ENCODE measurements around the gene FITM1.

FITM1 gene

GRCh38 chr14:24110523-24110922, 19.9 kb upstream of the FITM1 start:
- no peaks in the 10 kb centered on the region for H3K9me3 ChIP-seq (ENCODE audit: low read depth, low read length)
- DNase-seq (ENCODE audit: low read depth, low spot score): no peak
- TF ChIP-seq POLR2AphosphoS5 (IDR thresholded peaks at IDR 0.05; ENCODE audit: borderline replicate concordance, low read depth, low read length): no peak
- no peak for TF ChIP-seq EZH2 (IDR thresholded peaks at IDR 0.05)
- TF ChIP-seq FOXP2 (optimal IDR thresholded peaks at IDR 0.05; ENCODE audit: control extremely low read depth, extremely low read length, insufficient read depth): no peak
- H3K27ac ChIP-seq: no peak overlapping the region
- no peaks in the 10 kb centered on the region for H3K36me3 ChIP-seq (ENCODE audit: insufficient read depth, low read length)
- no peak overlapping the region for H3K9ac ChIP-seq (ENCODE audit: insufficient read length)
- H3K4me3 ChIP-seq: no peak overlapping the region

- Histone ChIP-seq H3K9me3 (ENCODE audit: low read depth, low read length) (no peaks in the 10 kb centered on the region), H3K36me3 (ENCODE audit: insufficient read depth, low read length) (peaks cover under 1% of the 10 kb centered on the region; the same call in 1 of the 2 replicates), H3K9ac (ENCODE audit: insufficient read length) (peak overlapping the region; percentile 87), H3K27ac (peak overlapping the region; percentile 94), H3K4me3 (peak overlapping the region; percentile 96)
- TF ChIP-seq FOXP2 (optimal IDR thresholded peaks at IDR 0.05; ENCODE audit: control extremely low read depth, extremely low read length, insufficient read depth): no peak
- TF ChIP-seq POLR2AphosphoS5 (IDR thresholded peaks at IDR 0.05; ENCODE audit: borderline replicate concordance, low read depth, low read length): no peak
- TF ChIP-seq EZH2 (IDR thresholded peaks at IDR 0.05): no peak
- DNase-seq (ENCODE audit: low read depth, low spot score): no peak
Measured at GRCh38 chr14:24113379-24113800, 17.1 kb upstream of the FITM1 start.

DNA sequence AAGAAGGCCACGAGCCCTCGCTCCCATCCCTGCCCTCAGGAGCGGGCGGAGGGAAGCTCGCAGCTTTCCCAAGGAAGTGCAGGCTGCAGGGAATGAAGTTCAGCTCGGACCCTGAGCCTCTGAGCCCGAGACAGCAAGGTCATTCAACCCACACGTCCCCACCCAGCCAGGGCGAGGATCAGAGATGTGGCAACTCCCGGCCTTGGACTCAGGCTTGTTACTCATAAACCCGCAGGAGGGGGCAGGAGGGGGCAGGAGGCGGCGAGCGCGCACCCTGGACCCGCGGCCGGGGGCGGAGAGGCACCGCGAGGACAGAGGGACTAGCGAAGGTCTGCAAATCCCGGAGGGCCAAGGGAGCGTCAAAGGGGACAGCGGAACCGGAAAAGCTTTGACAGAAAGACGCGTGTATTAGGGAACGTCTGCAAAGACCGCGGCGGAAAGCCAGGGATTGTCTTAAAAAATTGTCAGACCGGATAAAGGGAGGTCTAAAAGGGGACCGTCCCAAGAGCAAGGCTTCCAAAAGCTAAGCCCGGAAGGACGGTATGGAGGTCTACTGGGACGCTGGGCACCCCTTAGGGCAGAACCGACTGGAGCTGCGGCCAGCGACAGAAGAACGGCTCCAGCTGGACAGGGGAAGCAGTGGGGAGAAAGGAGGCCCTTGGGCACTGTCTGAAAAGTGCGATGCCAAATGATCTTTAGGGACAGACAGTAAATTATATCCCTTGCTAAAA, 16.5 kb upstream of the FITM1 start:
- Histone ChIP-seq H3K4me3 (peak overlapping the region; percentile 96), H3K9me3 (ENCODE audit: low read depth, low read length) (no peaks in the 10 kb centered on the region), H3K36me3 (ENCODE audit: insufficient read depth, low read length) (peaks cover 6% of the 10 kb centered on the region; the same call in 1 of the 2 replicates), H3K9ac (ENCODE audit: insufficient read length) (peak overlapping the region; percentile 87), H3K27ac (peak overlapping the region; percentile 94)
- DNase-seq (ENCODE audit: low read depth, low spot score): no peak
- peak; percentile 74; the same call in 1 of the 2 replicates for TF ChIP-seq POLR2AphosphoS5 (IDR thresholded peaks at IDR 0.05; ENCODE audit: borderline replicate concordance, low read depth, low read length)
- no peak for TF ChIP-seq EZH2 (IDR thresholded peaks at IDR 0.05)

DNA sequence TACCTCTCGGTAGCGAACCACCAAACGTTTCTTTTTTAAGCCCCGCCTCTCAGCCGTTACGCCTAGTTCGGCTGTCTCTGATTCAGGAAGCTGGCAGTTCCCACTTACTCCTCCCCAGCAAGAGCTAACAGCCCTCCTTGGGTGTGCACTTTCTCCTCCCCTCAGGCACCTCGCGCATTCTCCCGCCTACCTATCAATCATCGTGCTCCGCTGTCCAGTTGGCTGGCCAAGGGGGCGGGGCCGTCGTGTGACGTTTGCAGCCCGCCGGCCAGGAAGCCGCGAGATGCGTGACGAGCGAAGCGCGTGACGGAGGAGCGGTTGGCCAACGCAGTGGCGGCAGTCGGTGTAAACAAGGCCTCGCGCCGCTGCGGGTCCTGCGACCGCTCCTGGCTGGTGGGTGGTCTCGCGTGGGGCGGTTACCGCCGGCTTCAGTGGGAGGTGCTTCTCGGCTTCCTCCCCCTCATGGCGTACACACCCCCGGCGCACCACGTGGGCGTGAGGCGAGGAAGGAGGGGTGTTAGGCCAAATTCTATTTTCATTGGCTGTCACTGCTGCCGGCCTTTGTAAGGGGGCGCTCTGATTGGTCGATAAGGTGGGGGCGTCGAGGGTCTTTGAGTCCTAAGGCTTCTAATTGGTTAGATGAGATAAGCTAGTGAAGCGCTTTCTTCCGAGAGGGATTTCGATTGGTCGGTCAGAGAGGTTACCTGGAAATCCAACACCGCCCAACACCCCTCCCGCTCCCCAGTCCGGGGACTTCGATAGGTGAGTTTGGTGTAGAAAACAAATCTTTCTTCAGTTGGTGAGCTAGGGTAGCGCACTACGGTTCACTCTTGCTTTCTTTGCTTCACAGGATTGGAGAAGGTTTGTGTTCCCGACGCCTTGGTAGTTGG, 15.7 kb upstream of the FITM1 start, which contains the start of the genes DCAF11 and NRL:
Gene DCAF11, plus strand, starts transcription at position 246 of the 890 bp plus-strand sequence. CDS start 818 bp downstream, outside the sequence.
Gene NRL, minus strand, starts transcription at position 418 of the 890 bp plus-strand sequence. CDS start 32,101 bp downstream, outside the sequence.
- Histone ChIP-seq H3K36me3 (ENCODE audit: insufficient read depth, low read length) (peaks cover 14% of the 10 kb centered on the region; the same call in 1 of the 2 replicates), H3K9me3 (ENCODE audit: low read depth, low read length) (no peaks in the 10 kb centered on the region), H3K4me3 (peak within 1 kb of the TSS; percentile 96), H3K9ac (ENCODE audit: insufficient read length) (peak within 1 kb of the TSS; percentile 87), H3K27ac (peak within 1 kb of the TSS; percentile 94)
- DNase-seq (ENCODE audit: low read depth, low spot score): peak; percentile 99
- TF ChIP-seq POLR2AphosphoS5 (IDR thresholded peaks at IDR 0.05; ENCODE audit: borderline replicate concordance, low read depth, low read length) (peak; percentile 26), EZH2 (IDR thresholded peaks at IDR 0.05) (no peak), FOXP2 (optimal IDR thresholded peaks at IDR 0.05; ENCODE audit: control extremely low read depth, extremely low read length, insufficient read depth) (peak; percentile 96)

DNA sequence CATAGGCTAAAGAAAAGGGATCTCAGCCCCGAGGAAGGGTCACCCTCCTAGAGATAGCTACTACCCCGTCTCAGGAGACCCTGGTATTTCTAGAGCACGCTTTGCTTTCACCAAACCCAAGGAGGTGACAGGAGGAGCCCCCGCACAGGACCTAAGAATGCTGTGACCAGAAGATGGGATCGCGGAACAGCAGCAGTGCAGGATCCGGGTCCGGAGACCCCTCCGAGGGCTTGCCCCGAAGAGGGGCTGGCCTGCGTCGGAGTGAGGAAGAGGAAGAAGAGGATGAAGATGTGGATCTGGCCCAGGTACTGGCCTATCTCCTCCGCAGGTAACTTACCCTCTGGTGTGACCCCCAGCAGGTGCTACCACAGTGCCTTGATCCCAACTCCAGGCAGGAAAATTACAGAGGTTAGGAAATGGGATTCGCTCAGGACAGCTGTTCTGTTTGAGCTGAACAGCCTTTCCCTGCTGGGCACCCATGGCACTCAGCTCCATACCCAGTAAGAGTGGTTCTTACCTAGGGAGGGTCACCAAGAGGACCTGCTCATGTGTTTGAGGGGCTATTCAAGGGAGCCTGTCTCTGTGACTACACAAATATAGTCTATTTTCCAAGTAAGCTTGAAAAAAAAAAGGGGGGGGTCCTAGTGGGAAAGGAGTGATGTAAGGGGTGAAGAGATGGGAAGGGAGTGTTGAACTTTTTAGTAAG, 14.9 kb upstream of the FITM1 start:
- TF ChIP-seq POLR2AphosphoS5 (IDR thresholded peaks at IDR 0.05; ENCODE audit: borderline replicate concordance, low read depth, low read length) (no peak), FOXP2 (optimal IDR thresholded peaks at IDR 0.05; ENCODE audit: control extremely low read depth, extremely low read length, insufficient read depth) (no peak), EZH2 (IDR thresholded peaks at IDR 0.05) (no peak)
- Histone ChIP-seq H3K9ac (ENCODE audit: insufficient read length) (peak overlapping the region; percentile 82), H3K4me3 (peak overlapping the region; percentile 96), H3K27ac (no peak overlapping the region), H3K36me3 (ENCODE audit: insufficient read depth, low read length) (peaks cover 14% of the 10 kb centered on the region; the same call in 1 of the 2 replicates), H3K9me3 (ENCODE audit: low read depth, low read length) (no peaks in the 10 kb centered on the region)
- DNase-seq (ENCODE audit: low read depth, low spot score): no peak

DNA sequence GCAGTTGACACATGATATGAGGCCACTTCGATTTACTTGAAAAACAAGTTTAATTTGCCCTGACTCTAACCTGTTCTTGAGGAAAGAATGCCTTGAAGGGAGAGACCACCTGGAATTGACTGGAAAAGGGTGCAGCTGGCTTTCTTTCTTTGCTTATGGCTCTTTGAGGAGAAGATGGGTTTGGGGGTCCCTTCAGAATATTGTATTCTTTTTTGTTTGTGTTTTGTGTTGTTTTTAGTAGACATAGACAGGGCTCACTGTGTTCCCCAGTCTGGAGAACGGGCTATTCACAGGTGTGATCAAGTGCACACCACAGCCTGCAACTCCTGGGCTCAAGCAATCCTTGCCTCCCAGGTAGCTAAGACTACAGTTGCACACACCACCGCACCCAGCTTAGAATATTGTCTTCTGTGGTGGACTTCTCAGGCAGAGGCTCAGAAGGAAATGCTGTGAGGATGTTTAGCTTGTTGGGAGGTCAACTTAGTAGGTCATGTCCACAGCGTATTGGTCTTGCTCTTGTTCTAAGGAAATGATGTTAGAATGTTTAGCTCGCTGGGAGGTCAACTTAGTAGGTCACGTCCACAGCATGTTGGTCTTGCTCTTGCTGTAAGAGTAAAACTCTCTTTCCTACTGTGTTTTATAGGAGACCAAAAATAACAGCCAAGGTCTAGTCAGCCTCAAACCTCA, 14.2 kb upstream of the FITM1 start:
- DNase-seq (ENCODE audit: low read depth, low spot score): no peak
- TF ChIP-seq POLR2AphosphoS5 (IDR thresholded peaks at IDR 0.05; ENCODE audit: borderline replicate concordance, low read depth, low read length): no peak
- TF ChIP-seq EZH2 (IDR thresholded peaks at IDR 0.05): no peak
- no peak for TF ChIP-seq FOXP2 (optimal IDR thresholded peaks at IDR 0.05; ENCODE audit: control extremely low read depth, extremely low read length, insufficient read depth)
- Histone ChIP-seq H3K9ac (ENCODE audit: insufficient read length) (peak overlapping the region; percentile 82), H3K27ac (no peak overlapping the region), H3K4me3 (peak overlapping the region; percentile 96), H3K9me3 (ENCODE audit: low read depth, low read length) (no peaks in the 10 kb centered on the region), H3K36me3 (ENCODE audit: insufficient read depth, low read length) (peaks cover 14% of the 10 kb centered on the region; the same call in 1 of the 2 replicates)

DNA sequence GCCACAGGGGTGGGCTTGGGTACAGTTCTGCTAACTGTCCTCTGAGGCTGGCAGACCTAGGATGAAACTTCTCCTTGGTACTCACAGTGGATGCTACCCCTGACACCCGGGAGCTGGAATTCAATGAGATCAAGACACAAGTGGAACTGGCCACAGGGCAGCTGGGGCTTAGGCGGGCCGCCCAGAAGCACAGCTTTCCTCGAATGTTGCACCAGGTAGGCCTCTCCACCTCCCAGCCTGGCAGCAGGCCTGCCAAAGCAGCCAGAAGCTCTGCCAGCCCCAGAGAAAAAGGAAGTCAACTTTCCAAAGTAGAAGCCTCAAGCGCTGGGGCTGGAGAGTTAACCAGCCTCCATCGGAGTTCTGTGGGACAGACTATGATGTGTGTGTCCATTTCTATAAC, 13.3 kb upstream of the FITM1 start:
- no peak overlapping the region for H3K4me3 ChIP-seq
- no peaks in the 10 kb centered on the region for H3K9me3 ChIP-seq (ENCODE audit: low read depth, low read length)
- H3K36me3 ChIP-seq (ENCODE audit: insufficient read depth, low read length): peaks cover 14% of the 10 kb centered on the region; the same call in 1 of the 2 replicates
- no peak for TF ChIP-seq FOXP2 (optimal IDR thresholded peaks at IDR 0.05; ENCODE audit: control extremely low read depth, extremely low read length, insufficient read depth)
- no peak for TF ChIP-seq EZH2 (IDR thresholded peaks at IDR 0.05)
- TF ChIP-seq POLR2AphosphoS5 (IDR thresholded peaks at IDR 0.05; ENCODE audit: borderline replicate concordance, low read depth, low read length): no peak
- no peak for DNase-seq (ENCODE audit: low read depth, low spot score)
- no peak overlapping the region for H3K27ac ChIP-seq
- H3K9ac ChIP-seq (ENCODE audit: insufficient read length): no peak overlapping the region

Measured in SK-N-MC (cell line).